GM19324 (cell line): ENCODE measurements around the gene EYA2.

ENCODE experiments used
- ATAC-seq: cut with Tn5 transposase; IDR thresholded peaks from one replicate; pipeline ENCODE4 v1.9.1; 2021; ENCODE audit warnings: mild to moderate bottlenecking, moderate library complexity; ENCODE audit not compliant: unreplicated experiment, low FRiP score

EYA2 gene

GRCh38 chr20:47030271-47030810, 135.7 kb downstream of the EYA2 start:
- ATAC-seq = no peak

- no peak for ATAC-seq
Observed at GRCh38 chr20:47031004-47031403, 136.4 kb downstream of the EYA2 start.

- no peak for ATAC-seq
Observed at GRCh38 chr20:47031821-47032220, 137.2 kb downstream of the EYA2 start.

- no peak for ATAC-seq
Observed at GRCh38 chr20:47032933-47033578, 138.4 kb downstream of the EYA2 start.

GRCh38 chr20:47033665-47034064, 139.0 kb downstream of the EYA2 start:
- no peak for ATAC-seq

- ATAC-seq = no peak
Observed at GRCh38 chr20:47035026-47035590, 140.5 kb downstream of the EYA2 start.

GRCh38 chr20:47036091-47036870, 141.6 kb downstream of the EYA2 start:
- ATAC-seq = no peak

GRCh38 chr20:47038566-47039560, 144.2 kb downstream of the EYA2 start:
- ATAC-seq = no peak

- ATAC-seq = no peak
Observed at GRCh38 chr20:47040506-47041125, 146.0 kb downstream of the EYA2 start.

GRCh38 chr20:47041396-47041899, 146.8 kb downstream of the EYA2 start:
- ATAC-seq = no peak

GRCh38 chr20:47042464-47042863, 147.8 kb downstream of the EYA2 start:
- ATAC-seq = no peak

- no peak for ATAC-seq
Observed at GRCh38 chr20:47043086-47043485, 148.4 kb downstream of the EYA2 start.

GRCh38 chr20:47044938-47045337, 150.3 kb downstream of the EYA2 start:
- ATAC-seq = no peak

GRCh38 chr20:47048054-47048453, 153.4 kb downstream of the EYA2 start:
- no peak for ATAC-seq

GRCh38 chr20:47049771-47050170, 155.1 kb downstream of the EYA2 start:
- no peak for ATAC-seq

GRCh38 chr20:47050996-47051395, 156.4 kb downstream of the EYA2 start:
- no peak for ATAC-seq

GRCh38 chr20:47051936-47052526, 157.4 kb downstream of the EYA2 start:
- ATAC-seq = no peak

- ATAC-seq = no peak
Observed at GRCh38 chr20:47054506-47054905, 159.9 kb downstream of the EYA2 start.

GRCh38 chr20:47054945-47055344, 160.3 kb downstream of the EYA2 start:
- no peak for ATAC-seq
